ENCODE data around the gene ZC3HAV1. TPM values are rescaled to one million over a fixed set of nuclear protein-coding genes. Genes with fewer than 3 reads are reported as not detected.
"Not testable (repeated sequence)": the region's sequence is repeated elsewhere in the genome, so short reads cannot be mapped to it uniquely, and the experiment has no call there.

The ZC3HAV1 gene
- total RNA-seq, 1 donor from 2014 or later: 13.5 TPM

DNA sequence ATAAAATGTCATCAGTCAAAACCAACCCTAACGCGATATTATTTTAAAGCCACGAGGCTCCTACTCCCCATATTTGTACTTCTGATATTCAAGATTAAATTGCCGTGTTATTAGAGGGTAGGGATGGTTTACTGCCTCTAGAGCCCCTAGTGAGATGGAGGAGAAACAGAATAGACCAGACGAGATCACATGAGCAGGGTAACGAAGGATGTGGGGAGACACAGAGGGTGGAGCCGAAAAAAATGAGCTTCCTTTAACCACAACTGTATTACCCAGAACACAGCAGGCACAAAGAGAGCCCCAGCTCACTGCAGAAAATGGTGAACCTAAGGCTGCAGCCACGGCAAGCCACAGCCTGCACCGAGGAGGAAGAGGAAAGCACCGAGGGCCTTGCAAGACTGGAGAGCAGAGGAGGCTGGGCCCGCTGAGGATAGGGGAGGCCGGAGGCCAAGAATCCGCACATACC lies 14.3 kb downstream of the ZC3HAV1 start:
- DNase-seq: no peak
- Mint-ChIP-seq H3K4me1 (ENCODE audit: low read depth, unreplicated experiment) (peaks cover 25% of the 10 kb centered on the region), H3K9me3 (ENCODE audit: unreplicated experiment) (peaks cover 3% of the 10 kb centered on the region), H3K27ac (ENCODE audit: unreplicated experiment) (no peak overlapping the region), H3K27me3 (ENCODE audit: unreplicated experiment) (no peaks in the 10 kb centered on the region), H3K4me3 (ENCODE audit: unreplicated experiment) (peak overlapping the region; percentile 17), H3K36me3 (ENCODE audit: unreplicated experiment) (peaks cover 5% of the 10 kb centered on the region)
- TF ChIP-seq CTCF (IDR thresholded peaks at IDR 0.05; ENCODE audit: partially characterized antibody, unreplicated experiment): no peak

DNA sequence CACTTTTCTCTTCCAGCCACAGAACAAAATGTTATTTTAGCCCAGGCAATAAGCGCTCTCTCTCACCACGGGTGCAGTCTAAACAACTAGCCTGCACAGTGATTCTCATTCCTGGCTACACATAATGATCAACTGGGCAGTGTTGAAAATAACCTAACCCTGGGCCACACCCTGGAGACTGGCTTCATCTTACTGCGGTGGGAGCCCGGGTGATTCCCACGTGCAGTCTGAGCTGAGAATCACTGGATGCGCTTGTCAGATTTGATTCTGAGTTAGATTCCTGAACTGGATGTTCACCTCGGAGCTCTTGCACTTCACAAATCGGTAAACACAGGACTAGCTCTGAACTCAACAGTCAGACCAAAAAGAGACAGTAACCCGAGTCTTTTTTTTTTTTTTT lies 14.9 kb downstream of the ZC3HAV1 start:
- H3K9me3 Mint-ChIP-seq (ENCODE audit: unreplicated experiment): peaks cover 3% of the 10 kb centered on the region
- H3K4me1 Mint-ChIP-seq (ENCODE audit: low read depth, unreplicated experiment): peaks cover 25% of the 10 kb centered on the region
- no peaks in the 10 kb centered on the region for H3K27me3 Mint-ChIP-seq (ENCODE audit: unreplicated experiment)
- TF ChIP-seq CTCF (IDR thresholded peaks at IDR 0.05; ENCODE audit: partially characterized antibody, unreplicated experiment): no peak
- H3K27ac Mint-ChIP-seq (ENCODE audit: unreplicated experiment): no peak overlapping the region
- no peak for DNase-seq
- H3K4me3 Mint-ChIP-seq (ENCODE audit: unreplicated experiment): peak overlapping the region; percentile 30
- H3K36me3 Mint-ChIP-seq (ENCODE audit: unreplicated experiment): no peaks in the 10 kb centered on the region

- Mint-ChIP-seq H3K27ac (ENCODE audit: unreplicated experiment) (peak overlapping the region; percentile 46), H3K4me1 (ENCODE audit: low read depth, unreplicated experiment) (peaks cover 25% of the 10 kb centered on the region), H3K4me3 (ENCODE audit: unreplicated experiment) (peak overlapping the region; percentile 30), H3K36me3 (ENCODE audit: unreplicated experiment) (peaks cover 4% of the 10 kb centered on the region), H3K27me3 (ENCODE audit: unreplicated experiment) (no peaks in the 10 kb centered on the region), H3K9me3 (ENCODE audit: unreplicated experiment) (no peaks in the 10 kb centered on the region)
- DNase-seq: no peak
- no peak for TF ChIP-seq CTCF (IDR thresholded peaks at IDR 0.05; ENCODE audit: partially characterized antibody, unreplicated experiment)
Measured at GRCh38 chr7:139094030-139094429, 15.5 kb downstream of the ZC3HAV1 start.

- Mint-ChIP-seq H3K4me3 (ENCODE audit: unreplicated experiment) (peak overlapping the region; percentile 30), H3K27ac (ENCODE audit: unreplicated experiment) (peak overlapping the region; percentile 46), H3K4me1 (ENCODE audit: low read depth, unreplicated experiment) (peaks cover 25% of the 10 kb centered on the region)
- DNase-seq; H3K36me3 Mint-ChIP-seq (ENCODE audit: unreplicated experiment); H3K27me3 Mint-ChIP-seq (ENCODE audit: unreplicated experiment); H3K9me3 Mint-ChIP-seq (ENCODE audit: unreplicated experiment): not testable (repeated sequence)
Measured at GRCh38 chr7:139093512-139093911, 16.0 kb downstream of the ZC3HAV1 start.

DNA sequence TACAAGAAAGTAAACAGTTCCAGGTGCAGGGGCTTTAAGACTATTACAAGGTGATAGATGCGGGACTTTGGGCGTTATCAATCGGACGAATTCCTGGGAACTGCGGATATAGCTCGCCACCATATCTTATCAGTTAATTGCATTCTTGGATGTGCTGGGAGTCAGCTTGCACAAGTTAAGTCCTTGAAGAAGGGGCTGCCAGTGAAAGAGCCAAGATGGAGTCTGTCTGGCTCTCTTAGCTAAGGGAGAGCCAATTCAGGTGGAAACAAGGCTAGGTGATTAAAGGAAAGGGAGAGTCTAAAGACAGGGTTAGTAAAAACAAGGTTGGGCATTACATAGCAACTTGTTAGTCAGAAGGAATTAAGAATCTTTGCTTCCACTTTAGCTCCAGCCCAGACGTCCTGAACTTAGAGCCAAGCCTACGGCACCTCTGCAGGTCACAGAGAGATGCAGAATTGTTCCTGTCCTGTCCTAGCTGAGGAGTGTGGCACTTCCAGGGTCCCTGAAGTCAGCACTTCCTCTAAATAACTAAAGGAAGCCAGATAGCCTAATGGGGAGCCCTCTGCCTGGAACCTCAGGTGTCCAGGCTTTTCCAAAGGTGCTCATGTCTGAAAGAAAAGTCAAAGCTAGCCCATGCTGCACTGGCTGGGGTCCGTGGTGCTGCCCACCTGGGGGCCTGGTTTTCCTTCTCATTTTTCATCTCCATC lies 17.3 kb downstream of the ZC3HAV1 start:
- TF ChIP-seq CTCF (IDR thresholded peaks at IDR 0.05; ENCODE audit: partially characterized antibody, unreplicated experiment): no peak
- no peak for DNase-seq
- Mint-ChIP-seq H3K9me3 (ENCODE audit: unreplicated experiment) (no peaks in the 10 kb centered on the region), H3K27me3 (ENCODE audit: unreplicated experiment) (no peaks in the 10 kb centered on the region), H3K4me3 (ENCODE audit: unreplicated experiment) (no peak overlapping the region), H3K36me3 (ENCODE audit: unreplicated experiment) (peaks cover 11% of the 10 kb centered on the region), H3K27ac (ENCODE audit: unreplicated experiment) (no peak overlapping the region), H3K4me1 (ENCODE audit: low read depth, unreplicated experiment) (peaks cover 25% of the 10 kb centered on the region)
